Activated CD4-positive, alpha-beta memory T cell treated with anti-CD3 and anti-CD28 coated beads, Interleukin-2, amount 10 ng/mL, durations not matched to agents 7 days and 5 days (primary cell): ENCODE results near the gene ALDH1B1. TPM values are rescaled to one million over a fixed set of nuclear protein-coding genes. Genes with fewer than 3 reads are reported as not detected.

Source experiments
- CTCF ChIA-PET: fragments of 350-600 bp; sonication (Branson Sonifier 250); formaldehyde crosslinking; loops from one replicate; lab custom pipeline; 2021; ENCODE audit warnings: antibody characterized with exemption, inconsistent platforms; lab: Charles Lee
- POLR2A ChIA-PET: fragments of 350-600 bp; sonication (Branson Sonifier 250); formaldehyde crosslinking; loops from one replicate; lab custom pipeline; 2021; ENCODE audit warnings: antibody characterized with exemption; lab: Charles Lee
- DNase-seq: peaks from one replicate; pipeline ENCODE4 v3.0.0-alpha.2; 2020
- H3K27ac Mint-ChIP-seq: one replicate; pipeline ENCODE4 v1.8.0; 2021; ENCODE audit warnings: mild to moderate bottlenecking, mixed read lengths
- H3K27me3 Mint-ChIP-seq: one replicate; pipeline ENCODE4 v1.8.0; 2021; ENCODE audit warnings: mixed read lengths
- H3K36me3 Mint-ChIP-seq: one replicate; pipeline ENCODE4 v1.8.0; 2021; ENCODE audit warnings: low read depth, mixed read lengths
- H3K4me1 Mint-ChIP-seq: one replicate; pipeline ENCODE4 v1.8.0; 2021; ENCODE audit warnings: mixed read lengths
- H3K4me3 Mint-ChIP-seq: one replicate; pipeline ENCODE4 v1.8.0; 2021; ENCODE audit warnings: mild to moderate bottlenecking, mixed read lengths
- H3K9me3 Mint-ChIP-seq: one replicate; pipeline ENCODE4 v1.8.0; 2021; ENCODE audit warnings: mixed read lengths
- total RNA-seq, 2 experiments: library from RNA; stranded (reverse); gene quantifications; one replicate each; pipeline ENCODE4 v1.2.3, GENCODE V29; 2021

The ALDH1B1 gene
- 1 to 10 TPM; 7.7 to 8.4 TPM for total RNA-seq

GRCh38 chr9:38392235-38393127, at the start of gene ALDH1B1:
Gene ALDH1B1 (plus strand): TSS chr9:38392702. CDS start chr9:38395749, 3,047 bp downstream.
- POLR2A ChIA-PET: interaction anchor here (1.3 kb wide), 1 partner anchor 9 kb away, joined by 4 read pairs; no protein-coding TSS in a partner anchor
- peak; percentile 76 for DNase-seq
- Mint-ChIP-seq H3K27ac (peak within 1 kb of the TSS; percentile 68), H3K36me3 (peaks cover 10% of the 10 kb centered on the region), H3K4me3 (peak within 1 kb of the TSS; percentile 88), H3K27me3 (peaks cover 10% of the 10 kb centered on the region), H3K4me1 (peaks cover 21% of the 10 kb centered on the region), H3K9me3 (no peaks in the 10 kb centered on the region)
- CTCF ChIA-PET: no interaction called here

- CTCF ChIA-PET: no interaction called here
- H3K27ac Mint-ChIP-seq: no peak overlapping the region
Measured at GRCh38 chr9:38343037-38343436, 49.5 kb upstream of the ALDH1B1 start.

GRCh38 chr9:38343552-38343951, 49.0 kb upstream of the ALDH1B1 start:
- H3K27me3 Mint-ChIP-seq: peaks cover 4% of the 10 kb centered on the region

More at GRCh38 chr9:38343037-38343436, 49.5 kb upstream of the ALDH1B1 start:
- Mint-ChIP-seq H3K27me3 (peaks cover 5% of the 10 kb centered on the region), H3K9me3 (no peaks in the 10 kb centered on the region), H3K4me1 (peaks cover 17% of the 10 kb centered on the region), H3K4me3 (no peak overlapping the region), H3K36me3 (no peaks in the 10 kb centered on the region)
- no peak for DNase-seq
- POLR2A ChIA-PET: no interaction called here

GRCh38 chr9:38344566-38345324, 47.8 kb upstream of the ALDH1B1 start:
- ChIA-PET CTCF (no interaction called here), POLR2A (no interaction called here)
- Mint-ChIP-seq H3K36me3 (no peaks in the 10 kb centered on the region), H3K4me1 (peaks cover 7% of the 10 kb centered on the region), H3K27me3 (peaks cover 2% of the 10 kb centered on the region), H3K9me3 (no peaks in the 10 kb centered on the region), H3K4me3 (no peak overlapping the region), H3K27ac (no peak overlapping the region)
- DNase-seq: no peak

More at GRCh38 chr9:38343552-38343951, 49.0 kb upstream of the ALDH1B1 start:
- Mint-ChIP-seq H3K9me3 (no peaks in the 10 kb centered on the region), H3K36me3 (no peaks in the 10 kb centered on the region), H3K4me1 (peaks cover 16% of the 10 kb centered on the region), H3K27ac (no peak overlapping the region), H3K4me3 (no peak overlapping the region)
- DNase-seq: no peak
- POLR2A ChIA-PET: no interaction called here
- CTCF ChIA-PET: no interaction called here

GRCh38 chr9:38345851-38346755, 46.4 kb upstream of the ALDH1B1 start:
- Mint-ChIP-seq H3K27ac (no peak overlapping the region), H3K4me3 (no peak overlapping the region), H3K36me3 (no peaks in the 10 kb centered on the region), H3K4me1 (peaks cover 7% of the 10 kb centered on the region), H3K9me3 (no peaks in the 10 kb centered on the region), H3K27me3 (peaks cover 7% of the 10 kb centered on the region)
- POLR2A ChIA-PET: no interaction called here
- CTCF ChIA-PET: no interaction called here
- DNase-seq: no peak

GRCh38 chr9:38346811-38347210, 45.7 kb upstream of the ALDH1B1 start:
- ChIA-PET CTCF (no interaction called here), POLR2A (no interaction called here)
- Mint-ChIP-seq H3K27ac (no peak overlapping the region), H3K36me3 (no peaks in the 10 kb centered on the region), H3K4me3 (no peak overlapping the region), H3K4me1 (peaks cover 7% of the 10 kb centered on the region), H3K9me3 (no peaks in the 10 kb centered on the region), H3K27me3 (peaks cover 8% of the 10 kb centered on the region)
- DNase-seq: no peak

GRCh38 chr9:38347271-38347671, 45.2 kb upstream of the ALDH1B1 start:
- Mint-ChIP-seq H3K27me3 (peaks cover 8% of the 10 kb centered on the region), H3K4me1 (peaks cover 6% of the 10 kb centered on the region), H3K36me3 (no peaks in the 10 kb centered on the region), H3K4me3 (no peak overlapping the region), H3K9me3 (no peaks in the 10 kb centered on the region), H3K27ac (no peak overlapping the region)
- no peak for DNase-seq
- CTCF ChIA-PET: no interaction called here
- POLR2A ChIA-PET: no interaction called here

- DNase-seq: no peak
- Mint-ChIP-seq H3K27ac (no peak overlapping the region), H3K36me3 (no peaks in the 10 kb centered on the region), H3K9me3 (no peaks in the 10 kb centered on the region), H3K4me3 (no peak overlapping the region), H3K4me1 (no peaks in the 10 kb centered on the region), H3K27me3 (peaks cover 8% of the 10 kb centered on the region)
- ChIA-PET CTCF (no interaction called here), POLR2A (no interaction called here)
Measured at GRCh38 chr9:38347946-38348345, 44.6 kb upstream of the ALDH1B1 start.

- Mint-ChIP-seq H3K27ac (no peak overlapping the region), H3K4me3 (no peak overlapping the region), H3K4me1 (no peaks in the 10 kb centered on the region), H3K27me3 (peaks cover 6% of the 10 kb centered on the region), H3K9me3 (no peaks in the 10 kb centered on the region), H3K36me3 (no peaks in the 10 kb centered on the region)
- POLR2A ChIA-PET: no interaction called here
- CTCF ChIA-PET: no interaction called here
- no peak for DNase-seq
Measured at GRCh38 chr9:38350529-38350928, 42.0 kb upstream of the ALDH1B1 start.

GRCh38 chr9:38352530-38353328, 39.8 kb upstream of the ALDH1B1 start:
- no peaks in the 10 kb centered on the region for H3K36me3 Mint-ChIP-seq
- ChIA-PET CTCF (no interaction called here), POLR2A (no interaction called here)
- H3K4me1 Mint-ChIP-seq: no peaks in the 10 kb centered on the region
- no peak overlapping the region for H3K4me3 Mint-ChIP-seq
- no peaks in the 10 kb centered on the region for H3K9me3 Mint-ChIP-seq
- no peak overlapping the region for H3K27ac Mint-ChIP-seq
- H3K27me3 Mint-ChIP-seq: peaks cover 6% of the 10 kb centered on the region
- no peak for DNase-seq

GRCh38 chr9:38355115-38355514, 37.4 kb upstream of the ALDH1B1 start:
- ChIA-PET POLR2A (no interaction called here), CTCF (no interaction called here)
- no peak for DNase-seq
- no peak overlapping the region for H3K27ac Mint-ChIP-seq
- no peaks in the 10 kb centered on the region for H3K9me3 Mint-ChIP-seq
- H3K4me1 Mint-ChIP-seq: no peaks in the 10 kb centered on the region
- no peak overlapping the region for H3K4me3 Mint-ChIP-seq
- H3K36me3 Mint-ChIP-seq: no peaks in the 10 kb centered on the region
- peaks cover 6% of the 10 kb centered on the region for H3K27me3 Mint-ChIP-seq

GRCh38 chr9:38355517-38356120, 36.9 kb upstream of the ALDH1B1 start:
- H3K9me3 Mint-ChIP-seq: no peaks in the 10 kb centered on the region
- no peaks in the 10 kb centered on the region for H3K4me1 Mint-ChIP-seq
- no peak overlapping the region for H3K27ac Mint-ChIP-seq
- H3K4me3 Mint-ChIP-seq: no peak overlapping the region
- no peak for DNase-seq
- ChIA-PET POLR2A (no interaction called here), CTCF (no interaction called here)
- no peaks in the 10 kb centered on the region for H3K36me3 Mint-ChIP-seq
- peaks cover 6% of the 10 kb centered on the region for H3K27me3 Mint-ChIP-seq
